Fibroblast of lung (primary cell): ENCODE measurements around the gene RBP2. TPM values are rescaled to one million over a fixed set of nuclear protein-coding genes. Genes with fewer than 3 reads are reported as not detected.

Experiments
- DNase-seq, 2 donors: peaks; one replicate each; pipeline versions ENCODE4 v3.0.0 to v3.0.0-alpha.2; 2010; ENCODE audit warnings: low read depth in 2 of 2
- H2AFZ ChIP-seq: 2 replicates; pipeline ENCODE4 v1.5.1; 2012; ENCODE audit warnings: low read length, control low read depth, inconsistent platforms
- H3K27ac ChIP-seq: 2 replicates; pipeline ENCODE4 v1.5.1; 2011; ENCODE audit warnings: low read length, control low read depth; ENCODE audit not compliant: insufficient read depth
- H3K27me3 ChIP-seq: 2 replicates; pipeline ENCODE4 v1.5.1; 2011; ENCODE audit warnings: mild to moderate bottlenecking, low read length; ENCODE audit not compliant: control insufficient read depth, insufficient read depth
- H3K36me3 ChIP-seq: 2 replicates; pipeline ENCODE4 v1.5.1; 2011; ENCODE audit warnings: low read length; ENCODE audit not compliant: control insufficient read depth, insufficient read depth
- H3K4me1 ChIP-seq: 2 replicates; pipeline ENCODE4 v1.5.1; 2011; ENCODE audit warnings: low read length; ENCODE audit not compliant: control insufficient read depth, insufficient read depth; ENCODE audit errors: extremely low read depth
- H3K4me2 ChIP-seq: 2 replicates; pipeline ENCODE4 v1.5.1; 2011; ENCODE audit warnings: low read length, control low read depth; ENCODE audit not compliant: insufficient read depth; ENCODE audit errors: extremely low read depth
- H3K4me3 ChIP-seq, 4 experiments: fragments of 200-600 bp in 1 of 4; sonication (generic) in 1 of 4; replicated peaks in 1 of 4; 2 replicates each; pipeline ENCODE4 v1.5.1; 2011 to 2016; ENCODE audit warnings: low read length in 4 of 4, low read depth in 3 of 4, mild to moderate bottlenecking in 3 of 4, control low read depth in 2 of 4, inconsistent platforms in 1 of 4, mixed read lengths in 1 of 4; ENCODE audit not compliant: insufficient read depth in 1 of 4; ENCODE audit errors: control extremely low read depth in 1 of 4
- H3K79me2 ChIP-seq: 2 replicates; pipeline ENCODE4 v1.5.1; 2012; ENCODE audit warnings: mild to moderate bottlenecking, low read length, inconsistent platforms; ENCODE audit not compliant: control insufficient read depth, insufficient read depth
- H3K9ac ChIP-seq: 2 replicates; pipeline ENCODE4 v1.5.1; 2011; ENCODE audit warnings: mild to moderate bottlenecking, low read length, control low read depth; ENCODE audit not compliant: insufficient read depth
- H3K9me3 ChIP-seq: 2 replicates; pipeline ENCODE4 v1.5.1; 2012; ENCODE audit warnings: low read depth, low read length; ENCODE audit not compliant: control insufficient read depth, insufficient read depth
- H4K20me1 ChIP-seq: 2 replicates; pipeline ENCODE4 v1.5.1; 2011; ENCODE audit warnings: low read length; ENCODE audit not compliant: control insufficient read depth, insufficient read depth; ENCODE audit errors: extremely low read depth
- EZH2 ChIP-seq: IDR thresholded peaks from 2 replicates; pipeline ENCODE4 v1.5.1; 2012; ENCODE audit warnings: low read length, control low read depth, mild to moderate bottlenecking; ENCODE audit errors: missing control alignments
- polyA plus RNA-seq, 2 donors: library from polyadenylated mRNA; depleted of rRNA in 1 of 2; stranded (reverse) in 1 of 2; unstranded in 1 of 2; fragments of >200 nt; gene quantifications; 2 replicates each; pipeline ENCODE4 v1.2.1, GENCODE V29; 2011 to 2012; ENCODE audit warnings: missing spikeins in 1 of 2
- total RNA-seq: library from RNA; depleted of rRNA; stranded (reverse); fragments of >200 nt; gene quantifications from 2 replicates; pipeline ENCODE4 v1.2.1, GENCODE V29; 2014
- TF ChIP-seq, protein P1 (sequence below), 2 donors: IDR thresholded peaks in 1 of 2; conservative IDR thresholded peaks in 1 of 2; 1 replicate in 1 of 2; 2 replicates in 1 of 2; pipeline ENCODE4 v1.5.1; 2011 to 2012; ENCODE audit warnings: low read length in 2 of 2, control low read depth in 1 of 2, inconsistent platforms in 1 of 2, low read depth in 1 of 2, mild to moderate bottlenecking in 1 of 2

RBP2 gene
- total and polyA plus RNA-seq, 2 donors (not counting 1 experiment from before 2014, with no cell fraction given): not detected

DNA sequence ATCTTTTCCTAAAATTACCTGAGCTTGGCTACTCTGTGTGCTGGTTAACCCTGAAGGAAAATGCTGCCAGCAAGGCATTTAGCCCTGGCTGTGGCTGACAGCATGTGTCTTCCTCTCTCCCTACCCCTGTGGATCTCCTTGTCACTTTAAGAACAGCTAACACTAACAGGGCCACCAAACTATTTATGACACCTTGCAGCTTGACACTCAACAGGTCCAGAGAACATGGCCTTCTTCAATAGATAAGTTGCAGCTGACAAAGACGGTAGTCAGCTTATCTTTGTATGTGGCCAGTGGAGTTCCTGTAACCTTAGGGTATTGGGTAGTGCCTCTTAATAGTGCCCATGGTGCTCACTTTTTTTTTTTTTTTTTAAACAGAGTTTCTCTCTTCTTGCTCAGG lies 54.9 kb downstream of the RBP2 start:
- Histone ChIP-seq H3K9ac (no peak overlapping the region), H3K79me2 (no peaks in the 10 kb centered on the region), H3K9me3 (no peaks in the 10 kb centered on the region), H3K4me3 (no peak overlapping the region), H3K4me1 (no peaks in the 10 kb centered on the region), H3K36me3 (no peaks in the 10 kb centered on the region), H3K27ac (no peak overlapping the region), H3K27me3 (no peaks in the 10 kb centered on the region), H2AFZ (no peak overlapping the region), H3K4me2 (no peak overlapping the region), H4K20me1 (no peaks in the 10 kb centered on the region)
- TF ChIP-seq EZH2: no peak
- TF ChIP-seq, protein P1, sequence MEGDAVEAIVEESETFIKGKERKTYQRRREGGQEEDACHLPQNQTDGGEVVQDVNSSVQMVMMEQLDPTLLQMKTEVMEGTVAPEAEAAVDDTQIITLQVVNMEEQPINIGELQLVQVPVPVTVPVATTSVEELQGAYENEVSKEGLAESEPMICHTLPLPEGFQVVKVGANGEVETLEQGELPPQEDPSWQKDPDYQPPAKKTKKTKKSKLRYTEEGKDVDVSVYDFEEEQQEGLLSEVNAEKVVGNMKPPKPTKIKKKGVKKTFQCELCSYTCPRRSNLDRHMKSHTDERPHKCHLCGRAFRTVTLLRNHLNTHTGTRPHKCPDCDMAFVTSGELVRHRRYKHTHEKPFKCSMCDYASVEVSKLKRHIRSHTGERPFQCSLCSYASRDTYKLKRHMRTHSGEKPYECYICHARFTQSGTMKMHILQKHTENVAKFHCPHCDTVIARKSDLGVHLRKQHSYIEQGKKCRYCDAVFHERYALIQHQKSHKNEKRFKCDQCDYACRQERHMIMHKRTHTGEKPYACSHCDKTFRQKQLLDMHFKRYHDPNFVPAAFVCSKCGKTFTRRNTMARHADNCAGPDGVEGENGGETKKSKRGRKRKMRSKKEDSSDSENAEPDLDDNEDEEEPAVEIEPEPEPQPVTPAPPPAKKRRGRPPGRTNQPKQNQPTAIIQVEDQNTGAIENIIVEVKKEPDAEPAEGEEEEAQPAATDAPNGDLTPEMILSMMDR (conservative IDR thresholded peaks at IDR 0.05 in 1 of 2, IDR thresholded peaks at IDR 0.05 in 1 of 2; ENCODE audit: low read depth in 1 of 2, low read length in 2 of 2): no peak
- no peak for DNase-seq

DNA sequence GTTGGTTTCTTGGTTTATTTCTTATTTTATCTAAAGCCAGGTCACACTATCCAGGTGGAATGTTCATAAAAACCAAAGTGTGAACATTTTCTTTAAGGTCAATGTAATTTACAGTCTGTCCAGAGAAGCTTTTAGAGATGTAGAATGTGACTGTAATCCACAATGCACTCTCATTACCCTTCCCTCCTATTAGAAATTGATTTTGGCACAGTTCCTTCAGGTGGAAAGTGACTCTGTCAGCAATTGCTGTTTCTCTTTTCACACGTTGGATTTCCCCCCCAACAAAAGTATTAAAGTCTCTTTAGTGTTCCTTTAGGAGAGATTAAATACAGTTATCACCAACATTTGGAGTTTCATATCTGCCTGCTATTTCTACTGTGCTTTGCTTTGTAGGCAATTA lies 55.3 kb downstream of the RBP2 start:
- no peak overlapping the region for H3K27ac ChIP-seq
- DNase-seq: no peak
- no peaks in the 10 kb centered on the region for H3K27me3 ChIP-seq
- H3K79me2 ChIP-seq: no peaks in the 10 kb centered on the region
- H3K9ac ChIP-seq: no peak overlapping the region
- H3K9me3 ChIP-seq: no peaks in the 10 kb centered on the region
- no peaks in the 10 kb centered on the region for H4K20me1 ChIP-seq
- no peak overlapping the region for H3K4me2 ChIP-seq
- no peaks in the 10 kb centered on the region for H3K36me3 ChIP-seq
- no peak for TF ChIP-seq EZH2
- TF ChIP-seq, protein P1 (conservative IDR thresholded peaks at IDR 0.05 in 1 of 2, IDR thresholded peaks at IDR 0.05 in 1 of 2; ENCODE audit: low read depth in 1 of 2, low read length in 2 of 2): no peak
- H2AFZ ChIP-seq: no peak overlapping the region
- no peak overlapping the region for H3K4me3 ChIP-seq
- no peaks in the 10 kb centered on the region for H3K4me1 ChIP-seq

DNA sequence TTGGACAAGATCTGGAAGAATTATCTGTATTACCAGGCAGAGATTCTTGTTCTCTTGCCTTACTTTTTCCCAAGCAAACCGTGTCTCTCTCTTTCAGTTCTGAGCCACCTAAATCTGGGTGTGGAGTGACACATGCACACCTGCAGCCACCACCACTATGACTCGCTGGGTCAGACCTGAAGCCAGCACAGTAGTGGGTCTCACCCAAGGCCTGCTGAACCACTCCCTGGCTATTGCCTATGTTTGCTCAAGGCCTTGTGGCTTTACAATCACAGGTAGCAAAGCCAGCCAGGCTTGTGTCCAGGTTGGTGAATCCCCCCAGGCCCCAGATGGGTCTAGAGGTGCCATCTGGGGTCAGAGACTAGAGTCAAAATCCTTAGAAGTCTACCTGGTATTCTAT lies 58.2 kb downstream of the RBP2 start:
- Histone ChIP-seq H3K4me1 (no peaks in the 10 kb centered on the region), H3K27ac (no peak overlapping the region), H3K79me2 (no peaks in the 10 kb centered on the region), H3K9ac (no peak overlapping the region), H3K9me3 (no peaks in the 10 kb centered on the region), H2AFZ (no peak overlapping the region), H4K20me1 (no peaks in the 10 kb centered on the region), H3K36me3 (no peaks in the 10 kb centered on the region), H3K4me3 (no peak overlapping the region), H3K27me3 (no peaks in the 10 kb centered on the region), H3K4me2 (no peak overlapping the region)
- no peak for DNase-seq
- TF ChIP-seq EZH2: no peak
- TF ChIP-seq, protein P1 (conservative IDR thresholded peaks at IDR 0.05 in 1 of 2, IDR thresholded peaks at IDR 0.05 in 1 of 2; ENCODE audit: low read depth in 1 of 2, low read length in 2 of 2): no peak
